HL-60 (cell line): ENCODE measurements around the gene METTL9.

Source experiments
- DNase-seq, 2 experiments: peaks; one replicate each; pipeline ENCODE4 v3.0.0-alpha.2; 2010 to 2020; ENCODE audit warnings: low read depth in 1 of 2, low spot score in 1 of 2
- H3K27ac ChIP-seq: fragments of 250-450 bp; sonication (Bioruptor Pico); replicated peaks from 2 replicates; pipeline ENCODE4 v1.5.1; 2020; ENCODE audit warnings: mild to moderate bottlenecking, moderate library complexity
- H3K27me3 ChIP-seq: fragments of 250-450 bp; sonication (Bioruptor Pico); 2 replicates; pipeline ENCODE4 v1.5.1; 2021; ENCODE audit warnings: mild to moderate bottlenecking, moderate library complexity; ENCODE audit not compliant: insufficient read depth, poor library complexity, severe bottlenecking
- H3K4me3 ChIP-seq: replicated peaks from 2 replicates; pipeline ENCODE4 v1.5.1; 2011; ENCODE audit warnings: mild to moderate bottlenecking, control low read depth, low read length; ENCODE audit not compliant: insufficient read depth
- CTCF ChIP-seq: IDR thresholded peaks from one replicate; pipeline ENCODE4 v1.5.1; 2011; ENCODE audit warnings: low read length, control low read depth, inconsistent platforms; ENCODE audit not compliant: insufficient read depth
- GABPA ChIP-seq: IDR thresholded peaks from 2 replicates; pipeline ENCODE4 v1.6.1; 2012; ENCODE audit warnings: low read depth
- POLR2AphosphoS5 ChIP-seq: IDR thresholded peaks from 2 replicates; pipeline ENCODE4 v1.6.1; 2012; ENCODE audit warnings: low read depth
- REST ChIP-seq: IDR thresholded peaks from 2 replicates; pipeline ENCODE4 v1.6.1; 2012; ENCODE audit warnings: low read depth; ENCODE audit not compliant: insufficient replicate concordance
- SPI1 ChIP-seq: IDR thresholded peaks from 2 replicates; pipeline ENCODE4 v1.6.1; 2012; ENCODE audit warnings: low read depth, mild to moderate bottlenecking, borderline replicate concordance

Gene METTL9

GRCh38 chr16:21644674-21645073 is 45.3 kb downstream of the METTL9 start:
- Histone ChIP-seq H3K27me3 (no peaks in the 10 kb centered on the region), H3K4me3 (peak overlapping the region; percentile 27), H3K27ac (no peak overlapping the region)
- no peak for DNase-seq
- TF ChIP-seq CTCF (no peak), REST (no peak)

- H3K4me3 ChIP-seq: peak overlapping the region; percentile 27
- no peaks in the 10 kb centered on the region for H3K27me3 ChIP-seq
- DNase-seq: no peak
- TF ChIP-seq CTCF: no peak
- peak; percentile 16; the same call in 1 of the 2 replicates for TF ChIP-seq SPI1
- H3K27ac ChIP-seq: peak overlapping the region; percentile 44
Measured at GRCh38 chr16:21645261-21645721, 45.9 kb downstream of the METTL9 start.

GRCh38 chr16:21646091-21646490 is 46.7 kb downstream of the METTL9 start:
- no peak overlapping the region for H3K4me3 ChIP-seq
- no peak for DNase-seq
- TF ChIP-seq CTCF (no peak), GABPA (no peak), POLR2AphosphoS5 (no peak), SPI1 (no peak), REST (no peak)
- H3K27ac ChIP-seq: no peak overlapping the region
- H3K27me3 ChIP-seq: no peaks in the 10 kb centered on the region

GRCh38 chr16:21646721-21647561 is 47.6 kb downstream of the METTL9 start:
- Histone ChIP-seq H3K27ac (no peak overlapping the region), H3K27me3 (no peaks in the 10 kb centered on the region), H3K4me3 (no peak overlapping the region)
- DNase-seq: no peak
- TF ChIP-seq GABPA: no peak
